ENCODE data around the gene RGP1. TPM values are rescaled to one million over a fixed set of nuclear protein-coding genes. Genes with fewer than 3 reads are reported as not detected.

Gene RGP1
- total and polyA plus RNA-seq, 12 donors = 6.4 to 41.2 (median 22.3) TPM

- no peaks in the 10 kb centered on the region for H3K27me3 ChIP-seq
- TF ChIP-seq POLR2A (IDR thresholded peaks at IDR 0.05) (no peak), CTCF (IDR thresholded peaks at IDR 0.05) (no peak)
- no peak overlapping the region for H3K27ac ChIP-seq
- WGBS, 4 donors = 41 to 80% (median 66%) methylated on average over 2 of the region's 2 CpGs
- no peaks in the 10 kb centered on the region for H3K9me3 ChIP-seq (replicated peaks in 1 of 3)
- no peaks in the 10 kb centered on the region for H3K36me3 ChIP-seq (replicated peaks in 1 of 2)
- H3K4me1 ChIP-seq (replicated peaks in 1 of 2) = peaks cover 12 to 28% of the 10 kb centered on the region in 2 donors
- intact Hi-C loops (cut with DNase I) = no loop called here
- H3K4me3 ChIP-seq = no peak overlapping the region
- no peak for DNase-seq
Observed at GRCh38 chr9:35760651-35761050, 11.6 kb downstream of the RGP1 start.

- WGBS, 4 donors = 86 to 92% (median 89%) methylated on average over 2 of the region's 2 CpGs
- H3K4me1 ChIP-seq (replicated peaks in 1 of 2) = peaks cover 0 to 8% of the 10 kb centered on the region in 2 donors
- no peaks in the 10 kb centered on the region for H3K9me3 ChIP-seq (replicated peaks in 1 of 3)
- intact Hi-C loops (cut with DNase I) = no loop called here
- H3K36me3 ChIP-seq (replicated peaks in 1 of 2) = no peaks in the 10 kb centered on the region
- H3K27me3 ChIP-seq = no peaks in the 10 kb centered on the region
- TF ChIP-seq CTCF (IDR thresholded peaks at IDR 0.05) (no peak), POLR2A (IDR thresholded peaks at IDR 0.05) (no peak)
- no peak overlapping the region for H3K27ac ChIP-seq
- no peak for DNase-seq
- no peak overlapping the region for H3K4me3 ChIP-seq
Observed at GRCh38 chr9:35763181-35763580, 14.1 kb downstream of the RGP1 start.

- no peaks in the 10 kb centered on the region for H3K36me3 ChIP-seq (replicated peaks in 1 of 2)
- H3K27me3 ChIP-seq = no peaks in the 10 kb centered on the region
- intact Hi-C loops (cut with DNase I) = no loop called here
- no peak overlapping the region for H3K4me3 ChIP-seq
- no peak overlapping the region for H3K27ac ChIP-seq
- TF ChIP-seq CTCF (IDR thresholded peaks at IDR 0.05) (no peak), POLR2A (IDR thresholded peaks at IDR 0.05) (no peak)
- no peaks in the 10 kb centered on the region for H3K9me3 ChIP-seq (replicated peaks in 1 of 3)
- no peak for DNase-seq
- WGBS, 4 donors = 93 to 100% (median 95%) methylated on average over 1 of the region's 1 CpG
- peaks cover 0 to 2% of the 10 kb centered on the region in 2 donors for H3K4me1 ChIP-seq (replicated peaks in 1 of 2)
Observed at GRCh38 chr9:35763803-35764202, 14.7 kb downstream of the RGP1 start.

- Histone ChIP-seq H3K27ac (no peak overlapping the region), H3K4me3 (no peak overlapping the region), H3K27me3 (no peaks in the 10 kb centered on the region), H3K4me1 (replicated peaks in 1 of 2) (peaks cover 18 to 20% of the 10 kb centered on the region in 2 donors), H3K9me3 (replicated peaks in 1 of 3) (no peaks in the 10 kb centered on the region), H3K36me3 (replicated peaks in 1 of 2) (no peaks in the 10 kb centered on the region)
- 77 to 98% (median 83%) methylated on average over 2 of the region's 2 CpGs for WGBS, 4 donors
- no peak for TF ChIP-seq CTCF (IDR thresholded peaks at IDR 0.05)
- intact Hi-C loops (cut with DNase I) = no loop called here
- no peak for DNase-seq
Observed at GRCh38 chr9:35766997-35767396, 17.9 kb downstream of the RGP1 start.

Data from adrenal gland (tissue), 12 donors.